ENCODE results near the gene CDH4. TPM values are rescaled to one million over a fixed set of nuclear protein-coding genes. Genes with fewer than 3 reads are reported as not detected.

CDH4 gene
- total RNA-seq, 2 experiments from 2014 or later = not detected

- no peak for DNase-seq (ENCODE audit: low spot score)
- TF ChIP-seq EZH2phosphoT487 (IDR thresholded peaks at IDR 0.05; ENCODE audit: borderline replicate concordance, low read depth, low read length) = no peak
- TF ChIP-seq CTCF (conservative IDR thresholded peaks at IDR 0.05; ENCODE audit: low read length) = no peak
- Histone ChIP-seq H3K27ac (ENCODE audit: low read depth, low read length, poor library complexity, severe bottlenecking) (no peak overlapping the region), H3K4me3 (ENCODE audit: low read depth, low read length, poor library complexity, severe bottlenecking) (no peak overlapping the region), H2AFZ (ENCODE audit: low read length) (no peak overlapping the region), H3K9me3 (ENCODE audit: low read length) (no peaks in the 10 kb centered on the region), H3K4me1 (ENCODE audit: insufficient read depth, low read length, poor library complexity, severe bottlenecking) (no peaks in the 10 kb centered on the region), H3K4me2 (ENCODE audit: low read length) (no peak overlapping the region), H3K79me2 (ENCODE audit: insufficient read depth, low read depth, low read length) (no peaks in the 10 kb centered on the region), H3K9me2 (ENCODE audit: insufficient read depth, low read length) (no peaks in the 10 kb centered on the region), H4K20me1 (ENCODE audit: insufficient read depth, low read length) (no peaks in the 10 kb centered on the region), H3K36me3 (ENCODE audit: insufficient read depth, low read length) (no peaks in the 10 kb centered on the region)
- CTCF ChIA-PET (ENCODE audit: unreplicated experiment) = no interaction called here
- intact Hi-C loops (cut with micrococcal nuclease; ENCODE audit: unreplicated experiment) = no loop called here
- POLR2A ChIA-PET = no interaction called here
- no TSS peak for BruUV-seq (replicated peaks)
Observed at GRCh38 chr20:61325718-61326117, 73.7 kb downstream of the CDH4 start.

- Histone ChIP-seq H3K4me3 (ENCODE audit: low read depth, low read length, poor library complexity, severe bottlenecking) (no peak overlapping the region), H3K4me2 (ENCODE audit: low read length) (no peak overlapping the region), H3K79me2 (ENCODE audit: insufficient read depth, low read depth, low read length) (no peaks in the 10 kb centered on the region), H3K36me3 (ENCODE audit: insufficient read depth, low read length) (no peaks in the 10 kb centered on the region), H3K9me2 (ENCODE audit: insufficient read depth, low read length) (no peaks in the 10 kb centered on the region), H2AFZ (ENCODE audit: low read length) (no peak overlapping the region), H4K20me1 (ENCODE audit: insufficient read depth, low read length) (no peaks in the 10 kb centered on the region), H3K9me3 (ENCODE audit: low read length) (no peaks in the 10 kb centered on the region), H3K4me1 (ENCODE audit: insufficient read depth, low read length, poor library complexity, severe bottlenecking) (no peaks in the 10 kb centered on the region), H3K27ac (ENCODE audit: low read depth, low read length, poor library complexity, severe bottlenecking) (no peak overlapping the region)
- intact Hi-C loops (cut with micrococcal nuclease; ENCODE audit: unreplicated experiment) = no loop called here
- ChIA-PET CTCF (ENCODE audit: unreplicated experiment) (no interaction called here), POLR2A (no interaction called here)
- no peak for TF ChIP-seq EZH2phosphoT487 (IDR thresholded peaks at IDR 0.05; ENCODE audit: borderline replicate concordance, low read depth, low read length)
- TF ChIP-seq CTCF (conservative IDR thresholded peaks at IDR 0.05; ENCODE audit: low read length) = no peak
- no TSS peak for BruUV-seq (replicated peaks)
- DNase-seq (ENCODE audit: low spot score) = peak; percentile 18
Observed at GRCh38 chr20:61328911-61329558, 77.0 kb downstream of the CDH4 start.

GRCh38 chr20:61330441-61330840, 78.4 kb downstream of the CDH4 start:
- no peak for DNase-seq (ENCODE audit: low spot score)
- H3K4me1 ChIP-seq (ENCODE audit: insufficient read depth, low read length, poor library complexity, severe bottlenecking) = no peaks in the 10 kb centered on the region
- BruUV-seq (replicated peaks) = no TSS peak
- ChIA-PET CTCF (ENCODE audit: unreplicated experiment) (no interaction called here), POLR2A (no interaction called here)
- no peak overlapping the region for H3K27ac ChIP-seq (ENCODE audit: low read depth, low read length, poor library complexity, severe bottlenecking)
- H2AFZ ChIP-seq (ENCODE audit: low read length) = no peak overlapping the region
- H3K9me3 ChIP-seq (ENCODE audit: low read length) = no peaks in the 10 kb centered on the region
- H3K4me2 ChIP-seq (ENCODE audit: low read length) = no peak overlapping the region
- no peaks in the 10 kb centered on the region for H4K20me1 ChIP-seq (ENCODE audit: insufficient read depth, low read length)
- no peaks in the 10 kb centered on the region for H3K79me2 ChIP-seq (ENCODE audit: insufficient read depth, low read depth, low read length)
- H3K4me3 ChIP-seq (ENCODE audit: low read depth, low read length, poor library complexity, severe bottlenecking) = no peak overlapping the region
- intact Hi-C loops (cut with micrococcal nuclease; ENCODE audit: unreplicated experiment) = no loop called here
- H3K9me2 ChIP-seq (ENCODE audit: insufficient read depth, low read length) = no peaks in the 10 kb centered on the region
- H3K36me3 ChIP-seq (ENCODE audit: insufficient read depth, low read length) = no peaks in the 10 kb centered on the region
- TF ChIP-seq EZH2phosphoT487 (IDR thresholded peaks at IDR 0.05; ENCODE audit: borderline replicate concordance, low read depth, low read length) (no peak), CTCF (conservative IDR thresholded peaks at IDR 0.05; ENCODE audit: low read length) (no peak)

Data from OCI-LY7 (cell line).